ENCODE data around the gene PLEKHG4.

The PLEKHG4 gene

GRCh38 chr16:67241008-67241900, 38.1 kb upstream of the PLEKHG4 start:
- no peak for DNase-seq (ENCODE audit: insufficient read length, low spot score)
- no peak for FAIRE-seq
- TF ChIP-seq CTCF (IDR thresholded peaks at IDR 0.05; ENCODE audit: insufficient read depth, missing control alignments): no peak

- FAIRE-seq (no peak), DNase-seq (ENCODE audit: insufficient read length, low spot score) (no peak)
- no peak for TF ChIP-seq CTCF (IDR thresholded peaks at IDR 0.05; ENCODE audit: insufficient read depth, missing control alignments)
Observed at GRCh38 chr16:67242138-67242730, 37.1 kb upstream of the PLEKHG4 start.

GRCh38 chr16:67243481-67243880, 35.9 kb upstream of the PLEKHG4 start:
- DNase-seq (ENCODE audit: insufficient read length, low spot score): no peak
- no peak for TF ChIP-seq CTCF (IDR thresholded peaks at IDR 0.05; ENCODE audit: insufficient read depth, missing control alignments)
- no peak for FAIRE-seq

GRCh38 chr16:67244387-67245185, 34.7 kb upstream of the PLEKHG4 start:
- no peak for TF ChIP-seq CTCF (IDR thresholded peaks at IDR 0.05; ENCODE audit: insufficient read depth, missing control alignments)
- no peak for DNase-seq (ENCODE audit: insufficient read length, low spot score)
- no peak for FAIRE-seq

GRCh38 chr16:67245186-67245585, 34.1 kb upstream of the PLEKHG4 start:
- DNase-seq (ENCODE audit: insufficient read length, low spot score) (no peak), FAIRE-seq (no peak)
- no peak for TF ChIP-seq CTCF (IDR thresholded peaks at IDR 0.05; ENCODE audit: insufficient read depth, missing control alignments)

GRCh38 chr16:67245674-67246080, 33.7 kb upstream of the PLEKHG4 start:
- no peak for DNase-seq (ENCODE audit: insufficient read length, low spot score)
- no peak for TF ChIP-seq CTCF (IDR thresholded peaks at IDR 0.05; ENCODE audit: insufficient read depth, missing control alignments)
- FAIRE-seq: no peak

Data from D721Med (cell line).